HG03378 (cell line): ENCODE data around the gene TTC12.

ENCODE experiments used
- ATAC-seq: cut with Tn5 transposase; IDR thresholded peaks from one replicate; pipeline ENCODE4 v1.9.1; 2021; ENCODE audit warnings: mild to moderate bottlenecking, moderate library complexity; ENCODE audit not compliant: unreplicated experiment

The TTC12 gene

DNA sequence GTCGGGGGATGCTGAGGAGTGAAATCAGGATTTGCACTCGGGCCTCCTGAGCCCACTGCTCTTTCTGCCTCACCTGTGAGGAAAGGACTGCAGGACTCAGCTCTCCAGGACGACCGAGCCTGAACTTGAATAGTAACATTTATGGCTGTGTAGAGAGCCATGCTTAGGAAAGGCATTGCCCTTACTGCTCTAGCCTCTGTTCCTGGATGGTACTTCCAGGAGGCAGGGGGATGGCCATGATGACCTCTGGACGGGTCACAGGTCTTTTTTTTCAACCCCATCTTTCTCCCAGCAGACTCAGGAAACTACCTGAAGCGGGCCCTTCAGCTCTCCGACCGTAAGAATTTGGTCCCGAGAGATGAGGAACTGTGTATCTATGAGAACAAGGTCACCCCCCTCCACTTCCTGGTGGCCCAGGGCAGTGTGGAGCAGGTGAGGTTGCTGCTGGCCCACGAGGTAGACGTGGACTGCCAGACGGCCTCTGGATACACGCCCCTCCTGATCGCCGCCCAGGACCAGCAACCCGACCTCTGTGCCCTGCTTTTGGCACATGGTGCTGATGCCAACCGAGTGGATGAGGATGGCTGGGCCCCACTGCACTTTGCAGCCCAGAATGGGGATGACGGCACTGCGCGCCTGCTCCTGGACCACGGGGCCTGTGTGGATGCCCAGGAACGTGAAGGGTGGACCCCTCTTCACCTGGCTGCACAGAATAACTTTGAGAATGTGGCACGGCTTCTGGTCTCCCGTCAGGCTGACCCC is 84.5 kb downstream of the TTC12 start:
- no peak for ATAC-seq

DNA sequence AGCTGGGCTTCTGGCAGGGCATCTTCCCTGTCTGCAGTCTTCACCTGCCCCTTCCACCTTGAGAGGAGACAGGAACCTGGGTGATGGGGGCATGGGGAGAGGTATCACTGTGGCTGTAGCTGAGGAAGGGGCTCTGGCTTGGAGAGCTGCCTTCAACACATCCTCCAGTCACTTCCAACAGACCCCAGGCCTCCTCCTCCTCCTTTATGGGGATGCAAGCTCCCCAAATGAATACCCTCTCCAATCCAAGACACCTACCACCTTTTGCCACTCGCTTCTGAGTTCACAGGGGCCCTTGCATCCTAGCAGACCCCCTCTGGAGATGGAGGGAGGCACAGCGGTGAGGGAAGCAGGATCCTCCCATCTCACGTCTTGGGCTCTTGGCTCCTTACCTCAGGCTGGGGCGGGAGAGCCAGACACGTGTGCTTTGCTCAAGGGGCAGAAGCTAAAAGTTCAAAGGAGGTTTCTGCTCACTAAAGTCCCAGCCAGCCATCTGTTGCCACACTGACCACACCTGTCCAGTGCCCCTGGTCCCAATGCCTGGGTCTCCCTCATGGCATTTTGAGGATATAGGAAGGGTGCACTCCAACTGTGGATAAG is 86.3 kb downstream of the TTC12 start:
- ATAC-seq: no peak

DNA sequence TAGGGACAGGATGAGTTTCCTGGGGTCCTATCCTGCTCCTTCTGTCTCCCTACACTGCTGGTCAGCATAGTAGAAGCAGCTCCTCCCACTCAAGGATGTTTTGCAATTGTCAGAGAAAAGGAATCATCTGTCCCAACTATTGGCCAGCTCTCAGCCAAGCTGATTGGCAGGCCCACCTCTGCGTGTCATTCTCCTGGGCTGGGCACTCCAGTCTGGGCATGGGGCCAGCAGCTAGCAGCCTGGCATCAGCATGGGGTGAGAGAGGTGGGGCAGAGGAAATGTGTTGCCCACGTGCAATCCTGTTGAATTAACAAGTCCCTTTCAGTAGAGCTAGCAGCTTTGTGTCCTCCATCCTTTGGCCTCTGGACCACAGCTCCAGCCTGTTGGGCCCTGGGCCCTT is 87.3 kb downstream of the TTC12 start:
- ATAC-seq: no peak

DNA sequence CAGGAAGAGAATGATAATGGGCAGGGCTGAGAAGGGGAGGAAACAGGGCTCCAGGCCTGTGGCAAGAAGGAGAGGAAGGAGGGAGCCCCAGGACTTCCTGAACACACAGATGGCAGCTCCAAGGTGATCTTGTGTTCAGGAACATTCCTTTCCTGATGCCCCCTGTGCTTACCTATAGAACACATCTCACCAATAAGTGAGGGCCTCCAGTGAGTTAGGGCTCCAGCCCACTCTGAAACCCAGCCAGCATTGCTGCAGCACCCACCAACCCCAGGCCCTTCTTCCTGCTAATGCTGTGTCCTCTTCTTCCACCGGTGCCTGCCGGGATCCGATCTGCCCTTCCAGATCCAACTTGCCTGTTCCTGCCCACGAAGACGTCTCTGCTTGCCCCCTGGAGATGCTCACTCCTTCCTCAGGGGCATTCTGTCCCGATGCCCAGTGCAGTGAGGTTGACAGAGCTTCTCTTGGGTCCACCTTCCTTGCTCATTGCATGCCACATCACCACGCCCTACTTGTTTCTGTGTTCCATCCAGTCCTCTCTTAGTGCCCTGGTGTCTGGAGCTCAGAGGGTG is 90.6 kb downstream of the TTC12 start:
- no peak for ATAC-seq

DNA sequence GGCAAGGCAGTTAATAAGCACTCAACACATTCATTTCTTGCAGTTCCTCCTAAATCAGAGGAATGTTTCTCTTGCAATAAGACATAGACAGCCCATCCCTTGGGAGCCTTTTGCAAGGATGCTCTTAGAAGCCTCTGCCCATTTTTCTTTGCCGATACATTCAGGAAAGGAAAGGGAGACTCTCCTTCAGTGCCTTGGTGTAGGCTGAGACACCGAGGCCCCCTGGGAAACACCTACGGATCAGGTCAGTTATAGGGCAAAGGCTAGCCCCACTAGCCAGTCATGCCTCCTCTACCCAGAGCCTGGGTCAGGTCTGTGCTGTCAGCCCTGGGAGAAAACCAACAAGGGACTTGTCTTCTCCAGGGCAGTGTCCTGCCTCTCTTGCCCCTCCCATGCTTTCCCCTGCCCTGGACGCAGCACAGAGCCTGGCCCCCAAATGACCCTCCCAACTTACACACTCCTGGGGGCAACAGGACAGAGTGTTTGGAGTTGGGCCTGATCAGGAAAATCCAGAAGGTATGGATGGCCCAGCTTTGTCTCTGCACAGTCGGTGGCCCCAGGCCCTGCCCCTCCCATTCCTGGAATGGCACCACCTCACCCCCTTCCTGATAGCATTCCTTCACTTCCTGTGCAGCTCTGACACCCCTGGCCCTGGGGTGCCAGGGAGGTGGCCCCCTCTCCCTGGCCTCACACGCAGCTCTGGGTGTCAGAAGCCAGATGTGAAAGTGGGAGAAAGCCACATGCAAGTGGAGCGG is 91.5 kb downstream of the TTC12 start:
- no peak for ATAC-seq

DNA sequence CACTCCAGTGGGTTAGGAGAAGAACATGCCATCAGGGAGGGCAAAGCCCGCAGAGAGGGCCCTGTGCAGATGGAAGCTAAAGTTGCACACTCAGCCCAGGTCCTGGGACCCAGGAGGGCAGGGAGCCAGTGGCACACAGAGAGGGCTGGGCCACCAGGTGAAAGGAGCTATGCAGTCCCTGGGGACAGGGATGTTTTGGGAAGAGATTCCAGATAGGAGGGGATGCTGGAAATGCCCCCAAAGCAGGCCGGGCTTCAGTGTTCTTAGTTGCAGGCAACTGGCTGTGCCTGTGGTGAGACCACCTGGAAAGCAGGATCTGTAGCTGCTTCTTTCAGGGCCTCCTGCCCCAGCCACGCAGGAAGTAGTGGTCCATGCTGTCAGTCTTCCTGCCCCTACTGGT is 92.8 kb downstream of the TTC12 start:
- ATAC-seq: no peak

DNA sequence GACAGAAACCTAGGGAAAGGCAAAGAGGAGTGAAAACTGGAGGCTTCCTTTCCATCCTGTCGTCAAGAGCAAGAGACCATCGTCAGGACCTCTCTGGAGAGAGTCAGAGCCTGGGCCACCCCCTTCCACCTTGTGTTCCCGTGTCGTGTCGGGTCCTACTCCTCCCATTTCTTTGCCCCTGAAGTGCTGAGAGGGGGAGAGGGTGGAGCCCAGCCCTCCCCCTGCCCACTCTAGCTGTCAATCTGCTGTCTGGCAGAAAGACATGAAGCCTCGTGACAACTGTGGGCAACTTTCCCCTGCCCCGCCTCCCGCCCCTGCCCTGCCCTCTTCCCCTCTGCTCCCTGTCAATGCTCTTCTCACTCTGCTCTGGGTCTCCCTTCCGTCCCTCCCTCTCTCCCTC is 93.8 kb downstream of the TTC12 start:
- ATAC-seq: no peak

DNA sequence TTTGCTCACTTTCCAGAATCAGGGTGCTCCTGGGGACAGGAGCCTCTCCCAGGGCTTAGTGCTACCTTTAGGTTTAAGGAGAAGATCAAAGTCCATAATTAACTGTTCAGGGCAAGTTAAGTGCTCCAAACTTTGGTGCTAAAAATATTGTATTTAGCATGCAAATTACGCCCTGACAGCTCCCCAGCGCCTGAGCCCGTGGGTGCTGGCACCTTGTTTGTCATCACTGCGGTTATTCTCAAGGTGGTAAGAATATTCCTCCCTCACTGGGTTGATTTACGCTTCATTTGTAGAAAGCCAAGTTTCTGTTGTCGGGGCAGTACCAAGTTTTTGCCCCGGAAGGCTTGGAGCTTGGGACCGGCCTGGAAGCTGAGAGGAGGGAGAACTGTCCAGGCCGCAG is 94.5 kb downstream of the TTC12 start:
- no peak for ATAC-seq

DNA sequence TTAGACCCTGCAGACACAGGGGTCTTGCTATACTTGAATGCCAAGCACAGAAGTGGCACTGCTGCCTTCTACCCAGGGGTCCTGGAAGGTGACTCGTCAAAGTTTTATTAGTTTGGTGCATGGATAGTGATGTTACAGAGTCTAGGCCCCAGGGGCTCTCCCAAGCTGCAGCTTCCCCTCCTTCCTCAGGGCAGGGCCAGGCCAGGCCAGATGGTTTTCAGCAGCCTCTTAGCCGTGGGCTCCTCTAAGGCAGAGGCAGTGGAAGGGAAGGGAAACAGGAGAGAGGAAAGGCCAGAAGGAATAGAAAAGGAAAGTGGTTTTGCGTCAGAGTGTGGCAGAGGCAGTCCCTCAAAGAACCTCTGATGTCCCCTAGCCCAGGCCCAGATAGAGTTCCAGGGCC is 95.1 kb downstream of the TTC12 start:
- no peak for ATAC-seq

DNA sequence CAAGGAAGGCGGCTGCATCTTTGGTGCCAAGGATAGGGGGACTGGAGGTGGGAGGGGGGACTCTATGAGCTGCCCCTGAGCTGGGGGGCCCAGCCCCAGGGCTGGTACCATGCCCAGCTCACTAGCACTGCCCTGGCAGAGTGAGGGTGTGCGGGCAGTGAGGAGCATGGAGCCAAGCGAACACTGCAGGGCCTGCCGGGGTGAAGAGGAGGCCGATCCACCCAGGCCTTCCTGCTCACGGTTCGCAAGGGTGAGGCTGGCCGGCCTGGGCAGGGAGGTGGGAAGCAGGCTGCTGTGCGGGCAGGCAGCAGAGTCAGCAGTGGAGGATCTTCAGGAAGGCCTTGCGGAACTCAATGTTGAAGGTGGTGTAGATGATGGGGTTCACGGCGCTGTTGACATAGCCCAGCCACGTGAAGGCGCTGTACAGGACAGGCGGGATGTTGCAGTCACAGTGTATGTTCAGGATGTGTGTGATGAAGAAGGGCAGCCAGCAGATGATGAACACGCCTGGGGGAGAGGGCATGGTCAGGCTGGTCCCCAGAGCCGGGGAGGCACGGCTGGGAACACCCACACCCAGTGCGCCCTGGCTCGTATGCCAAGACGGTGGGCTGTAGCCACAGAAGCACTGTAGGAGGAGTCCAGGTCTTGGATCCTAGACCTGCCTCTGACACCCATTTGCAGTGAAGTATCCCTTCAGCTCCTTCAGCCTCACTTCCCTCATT is 96.2 kb downstream of the TTC12 start:
- no peak for ATAC-seq

DNA sequence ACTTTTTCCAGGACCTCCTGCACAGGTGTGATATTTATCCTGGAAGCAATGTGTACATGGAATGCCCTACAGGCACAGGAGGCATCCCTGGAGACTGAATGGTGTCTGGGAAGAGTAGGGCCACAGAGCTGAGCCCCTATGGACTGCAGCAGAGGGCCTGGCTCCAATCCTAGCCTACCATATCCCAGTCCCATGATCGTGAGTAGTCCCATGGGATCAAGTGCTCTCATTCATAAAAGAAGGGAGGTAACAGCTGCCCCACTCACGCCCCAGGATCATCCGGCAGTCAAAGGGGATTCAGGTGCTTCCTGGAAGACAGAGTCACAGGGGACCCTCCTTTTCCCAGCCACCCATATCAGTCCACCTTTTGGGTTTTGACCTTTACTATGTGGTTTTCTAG is 97.2 kb downstream of the TTC12 start:
- no peak for ATAC-seq

DNA sequence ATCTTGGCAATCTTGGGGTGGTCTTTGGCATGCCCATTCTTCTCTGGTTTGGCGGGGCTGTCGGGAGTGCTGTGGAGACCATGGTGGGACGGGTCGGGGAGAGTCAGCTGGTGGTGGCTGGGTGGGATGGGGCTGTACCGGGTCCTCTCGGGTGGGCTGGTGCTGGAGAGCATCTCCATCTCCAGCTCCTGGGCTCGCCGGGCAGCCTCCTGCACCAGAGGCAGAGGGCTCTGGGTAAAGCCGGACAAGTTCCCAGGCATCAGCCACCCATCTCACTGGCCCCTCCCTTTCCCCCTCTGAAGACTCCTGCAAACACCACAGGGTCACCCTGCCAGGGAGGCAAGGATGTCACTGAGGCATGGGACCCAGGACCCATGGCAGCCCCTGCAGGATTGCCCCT is 98.3 kb downstream of the TTC12 start:
- no peak for ATAC-seq

DNA sequence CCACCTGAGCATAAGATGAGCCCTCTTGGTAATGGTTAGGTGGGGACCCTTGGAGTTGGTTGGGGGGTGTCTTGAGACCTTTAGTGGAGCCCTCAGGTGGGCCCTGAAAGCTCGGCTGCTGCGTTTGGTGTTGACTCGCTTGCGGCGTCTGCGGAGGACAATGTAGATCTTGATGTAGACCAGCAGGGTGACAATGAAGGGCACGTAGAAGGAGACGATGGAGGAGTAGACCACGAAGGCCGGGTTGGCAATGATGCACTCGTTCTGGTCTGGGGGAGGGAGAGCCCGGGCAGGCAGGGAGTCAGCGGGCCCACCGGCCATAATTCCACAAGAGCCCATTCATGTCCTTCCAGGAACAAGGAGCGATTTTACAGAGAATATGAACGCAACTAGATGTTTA is 101.0 kb downstream of the TTC12 start:
- ATAC-seq: no peak
